ENCODE data around the gene SPDYE5.

The SPDYE5 gene

GRCh38 chr7:75546237-75547015, 54.3 kb downstream of the SPDYE5 start:
- no peak for DNase-seq

Measured in NCI-H1048 (cell line).